Kasumi-1 (cell line): Measurements from ENCODE around the gene WIPI1.
A peak's percentile ranks its signal among the peaks of the same experiment; 100 is the strongest.
"Not testable (repeated sequence)": the region's sequence is repeated elsewhere in the genome, so short reads cannot be mapped to it uniquely, and the experiment has no call there.

Experiments used
- DNase-seq, 2 experiments: peaks; one replicate each; lab custom pipeline; 2025; lab: John Stamatoyannopoulos, UW

The WIPI1 gene

DNA sequence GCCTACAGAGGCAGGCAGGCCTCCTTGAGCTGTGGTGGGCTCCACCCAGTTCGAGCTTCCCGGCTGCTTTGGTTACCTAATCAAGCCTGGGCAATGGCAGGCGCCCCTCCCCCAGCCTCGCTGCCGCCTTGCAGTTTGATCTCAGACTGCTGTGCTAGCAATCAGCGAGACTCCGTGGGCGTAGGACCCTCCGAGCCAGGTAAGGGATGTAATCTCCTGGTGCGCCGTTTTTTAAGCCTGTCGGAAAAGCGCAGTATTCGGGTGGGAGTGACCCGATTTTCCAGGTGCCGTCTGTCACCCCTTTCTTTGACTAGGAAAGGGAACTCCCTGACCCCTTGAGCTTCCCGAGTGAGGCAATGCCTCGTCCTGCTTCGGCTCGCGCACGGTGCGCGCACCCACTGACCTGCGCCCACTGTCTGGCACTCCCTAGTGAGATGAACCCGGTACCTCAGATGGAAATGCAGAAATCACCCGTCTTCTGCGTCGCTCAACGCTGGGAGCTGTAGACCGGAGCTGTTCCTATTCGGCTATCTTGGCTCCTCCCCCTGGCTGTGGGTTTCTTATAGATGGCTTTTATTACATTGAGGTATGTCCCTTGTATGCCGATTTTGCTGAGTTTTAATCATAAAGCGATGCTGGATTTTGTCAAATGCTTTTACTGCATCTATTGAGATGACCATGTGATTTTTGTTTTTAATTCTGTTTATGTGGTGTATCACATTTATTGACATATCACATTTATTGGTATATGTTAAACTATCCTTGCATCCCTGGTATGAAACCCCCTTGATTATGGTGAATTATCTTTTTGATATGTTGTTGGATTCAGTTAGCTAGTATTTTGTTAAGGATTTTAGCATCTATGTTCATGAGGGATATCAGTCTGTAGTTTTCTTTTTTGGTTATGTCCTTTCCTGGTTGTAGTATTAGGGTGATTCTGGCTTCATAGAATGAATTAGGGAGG, 43.4 kb downstream of the WIPI1 start:
- DNase-seq = peak; percentile 53 to 59

- DNase-seq = not testable (repeated sequence)
Observed at GRCh38 chr17:68407656-68408055, 49.6 kb downstream of the WIPI1 start.

DNA sequence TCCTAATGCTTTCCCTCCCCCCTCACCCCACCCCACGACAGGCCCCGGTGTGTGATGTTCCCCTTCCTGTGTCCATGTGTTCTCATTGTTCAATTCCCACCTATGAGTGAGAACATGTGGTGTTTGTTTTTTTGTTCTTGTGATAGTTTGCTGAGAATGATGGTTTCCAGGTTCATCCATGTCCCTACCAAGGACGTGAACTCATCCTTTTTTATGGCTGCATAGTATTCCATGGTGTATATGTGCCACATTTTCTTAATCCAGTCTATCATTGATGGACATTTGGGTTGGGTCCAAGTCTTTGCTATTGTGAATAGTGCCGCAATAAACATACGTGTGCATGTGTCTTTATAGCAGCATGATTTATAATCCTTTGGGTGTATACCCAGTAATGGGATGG, 53.5 kb downstream of the WIPI1 start:
- not testable (repeated sequence) for DNase-seq

- DNase-seq = no peak
Observed at GRCh38 chr17:68403122-68403521, 54.2 kb downstream of the WIPI1 start.

GRCh38 chr17:68401288-68401687, 56.0 kb downstream of the WIPI1 start:
- no peak for DNase-seq

DNA sequence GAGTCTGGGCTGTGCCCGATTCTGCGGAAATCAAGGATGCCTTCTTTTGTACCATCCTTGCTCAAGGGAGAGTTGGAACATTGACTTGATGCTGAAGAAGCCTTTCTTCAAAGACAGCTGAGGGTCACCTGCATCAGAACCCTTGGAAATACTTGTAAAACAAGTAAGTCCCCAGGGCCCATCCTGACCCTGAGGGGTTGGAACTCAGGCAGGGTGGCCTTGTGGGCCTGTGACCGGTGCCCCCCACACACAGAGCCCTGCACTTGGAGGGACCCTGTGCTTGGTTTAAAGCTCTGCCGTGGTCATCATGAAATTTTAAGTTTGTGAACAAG, 56.9 kb downstream of the WIPI1 start:
- DNase-seq = no peak

DNA sequence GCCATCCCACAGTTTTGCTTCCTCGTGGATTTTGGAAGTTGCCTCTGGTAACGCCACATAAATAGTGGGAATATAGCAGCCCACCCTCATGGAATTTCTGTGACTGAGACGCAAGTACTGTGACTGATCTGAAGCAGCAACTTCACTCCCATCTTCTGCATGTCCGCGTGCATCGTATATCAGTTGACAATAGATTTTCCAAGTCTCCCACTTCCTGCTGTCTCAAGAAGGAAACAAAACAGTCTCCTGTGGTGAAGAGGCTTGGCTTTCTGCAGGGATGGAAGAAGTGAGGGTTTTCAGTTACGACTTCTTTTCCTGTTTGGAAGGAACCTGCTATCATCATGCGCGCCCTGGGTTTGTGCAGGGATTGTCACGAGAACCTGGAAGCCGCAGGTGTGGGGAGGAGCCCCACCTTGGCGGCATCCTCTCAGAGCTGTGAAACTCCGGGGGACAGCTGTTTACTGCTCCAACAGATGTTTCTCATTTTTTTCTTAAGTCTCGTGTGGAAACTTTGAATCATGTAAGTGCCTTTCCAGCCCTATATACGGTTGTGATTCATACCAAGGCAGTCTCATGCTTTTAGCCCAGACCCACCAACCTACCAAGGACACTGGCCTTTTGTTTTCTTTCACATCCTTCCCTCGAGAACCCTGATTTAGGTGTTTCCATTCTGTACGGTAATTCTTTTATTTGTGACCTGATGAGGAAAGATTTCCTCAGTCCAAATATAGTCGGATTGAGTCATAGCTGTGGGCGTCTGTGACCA, 57.5 kb downstream of the WIPI1 start:
- DNase-seq = no peak

GRCh38 chr17:68398691-68399637, 58.3 kb downstream of the WIPI1 start:
- DNase-seq = peak; percentile 37 to 47

DNA sequence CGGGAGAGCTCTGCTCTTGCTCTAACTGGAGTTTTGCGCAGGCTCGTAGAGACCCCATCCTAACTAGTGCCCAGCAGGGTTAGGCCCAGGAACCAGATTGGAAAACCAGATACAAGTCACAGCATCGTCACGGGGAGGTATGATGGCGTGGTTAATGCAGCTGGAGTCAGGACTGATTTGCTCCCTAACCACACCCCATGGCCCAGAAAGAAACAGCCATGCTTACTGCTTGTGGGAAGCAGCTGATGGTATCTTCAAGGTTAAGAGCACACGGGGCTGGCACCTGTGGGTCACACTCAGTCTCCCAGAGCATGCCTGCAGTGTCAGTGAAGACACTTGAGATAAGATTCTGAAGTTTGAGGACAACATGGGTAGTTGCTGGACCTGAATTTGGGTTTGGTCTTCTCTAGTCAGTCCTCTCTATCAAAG, 60.2 kb downstream of the WIPI1 start:
- DNase-seq = no peak

DNA sequence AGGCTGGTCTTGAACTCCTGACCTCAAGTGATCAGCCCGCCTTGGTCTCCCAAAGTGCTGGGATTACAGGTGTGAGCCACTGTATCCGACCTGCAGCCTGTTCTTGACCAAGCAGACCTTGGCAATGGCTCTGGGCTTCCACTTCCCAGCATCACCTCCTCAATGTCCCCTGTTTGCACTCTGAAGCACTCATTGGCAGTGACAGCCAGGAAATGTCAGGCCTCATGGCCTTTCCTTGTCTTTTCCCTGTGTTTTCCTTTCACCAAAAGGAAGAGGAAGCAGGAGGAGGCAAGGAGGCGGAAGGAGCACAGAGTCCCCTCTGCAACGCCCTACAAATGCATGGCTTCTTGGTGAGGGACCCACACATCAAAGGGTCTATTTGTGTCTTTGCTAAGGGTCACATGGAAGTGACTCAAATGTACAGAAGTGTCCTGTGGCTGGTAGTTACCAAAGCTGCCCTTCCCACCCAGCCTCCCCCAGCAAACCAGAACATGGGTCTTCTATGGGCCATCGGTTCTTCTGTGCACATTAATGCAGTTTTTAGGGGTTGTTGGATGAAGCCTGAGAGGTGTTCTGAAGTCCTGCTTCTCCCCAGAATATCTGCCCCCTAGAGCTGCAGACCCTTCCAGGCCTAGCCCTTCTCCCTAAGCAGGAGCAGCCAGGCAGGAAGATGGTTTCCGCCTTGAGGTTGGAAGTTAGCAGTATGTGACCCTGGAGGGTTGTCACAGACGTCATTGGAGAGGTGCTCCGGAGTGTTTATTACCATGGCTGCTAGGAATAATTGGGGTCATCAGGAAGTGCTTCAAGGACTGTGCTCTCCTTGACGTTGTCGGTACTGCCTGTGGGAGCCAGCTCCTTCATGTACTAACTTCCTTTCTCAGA, 60.8 kb downstream of the WIPI1 start:
- DNase-seq = no peak

GRCh38 chr17:68394608-68395331, 62.5 kb downstream of the WIPI1 start:
- no peak for DNase-seq

- no peak for DNase-seq
Observed at GRCh38 chr17:68391561-68392268, 65.6 kb downstream of the WIPI1 start.

DNA sequence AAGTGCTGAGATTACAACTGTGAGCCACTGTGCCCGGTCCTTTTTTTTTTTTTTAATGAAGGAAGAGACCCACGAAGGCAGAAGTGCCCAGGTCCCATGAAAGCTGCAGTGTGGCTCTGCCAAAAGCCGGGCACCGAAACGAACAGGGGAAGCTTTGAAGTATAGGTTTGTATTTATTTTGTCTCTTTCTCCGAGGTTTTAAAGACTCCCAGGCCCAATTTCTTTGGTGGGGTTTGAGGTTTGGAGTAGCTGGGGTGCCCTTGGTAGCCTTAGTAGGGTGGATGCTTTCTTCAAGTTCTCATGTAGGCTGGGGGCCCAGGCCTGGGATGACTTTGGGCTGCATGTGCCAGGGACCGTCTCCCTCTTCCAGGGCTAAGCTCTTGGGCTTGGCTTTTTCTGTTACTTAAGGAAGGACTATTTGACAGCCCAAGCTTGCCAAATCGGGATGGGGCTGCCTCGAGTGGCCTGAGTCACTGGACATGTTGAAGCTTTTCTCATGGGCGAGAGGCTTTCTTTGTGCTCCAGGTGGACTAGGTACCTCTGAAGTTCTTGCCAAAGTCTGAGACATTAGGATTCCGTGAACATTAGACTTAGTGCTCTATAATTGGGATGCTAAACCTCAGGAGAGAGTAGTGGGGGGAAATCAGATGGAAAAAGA, 66.3 kb downstream of the WIPI1 start:
- no peak for DNase-seq

- DNase-seq = no peak
Observed at GRCh38 chr17:68389041-68389440, 68.3 kb downstream of the WIPI1 start.

GRCh38 chr17:68387435-68388218, 69.7 kb downstream of the WIPI1 start:
- no peak for DNase-seq

DNA sequence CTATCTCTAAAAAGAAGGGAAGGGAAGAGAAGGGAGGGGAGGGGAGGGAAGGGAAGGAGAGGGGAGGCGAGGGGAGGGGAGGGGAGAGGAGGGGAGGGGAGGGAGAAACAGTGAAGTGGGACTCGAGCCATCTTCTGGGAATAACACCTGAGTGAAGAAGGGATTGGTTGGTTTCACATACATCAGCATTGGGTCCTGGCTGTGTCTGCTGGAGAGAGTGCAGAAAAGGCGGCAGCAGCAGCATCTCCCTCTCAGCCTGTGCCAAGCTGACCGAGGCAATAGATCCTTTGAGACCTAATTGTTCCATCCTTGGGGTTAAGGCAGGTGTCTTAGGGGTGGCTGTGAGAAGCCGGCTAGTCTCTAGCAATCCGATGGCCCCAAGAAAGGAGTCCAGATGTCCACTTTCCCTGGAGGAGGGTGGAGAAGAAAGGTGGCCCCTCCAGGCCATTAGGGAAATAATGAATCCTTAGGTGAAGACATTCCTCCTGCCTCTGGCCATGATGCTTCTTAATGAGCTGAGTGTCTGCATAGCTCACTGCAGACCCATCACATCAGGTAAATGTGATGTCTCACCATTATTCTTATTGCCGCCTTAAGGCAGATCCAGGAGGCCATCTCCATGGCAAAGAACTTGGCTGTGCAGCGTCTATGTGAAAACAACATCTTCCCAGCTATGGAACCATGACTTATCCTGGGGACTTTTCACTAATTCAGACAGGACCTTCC, 71.6 kb downstream of the WIPI1 start:
- no peak for DNase-seq

GRCh38 chr17:68384941-68385340, 72.4 kb downstream of the WIPI1 start:
- no peak for DNase-seq

GRCh38 chr17:68384471-68384870, 72.8 kb downstream of the WIPI1 start:
- no peak for DNase-seq
